GM12872 (cell line): ENCODE data around the gene IFI35.

Experiments
- TF ChIP-seq, protein P1 (sequence below): IDR thresholded peaks from 3 replicates; pipeline ENCODE4 v1.5.1; 2011; ENCODE audit warnings: low read depth, mild to moderate bottlenecking, low read length, moderate library complexity; ENCODE audit not compliant: insufficient read depth

The IFI35 gene

DNA sequence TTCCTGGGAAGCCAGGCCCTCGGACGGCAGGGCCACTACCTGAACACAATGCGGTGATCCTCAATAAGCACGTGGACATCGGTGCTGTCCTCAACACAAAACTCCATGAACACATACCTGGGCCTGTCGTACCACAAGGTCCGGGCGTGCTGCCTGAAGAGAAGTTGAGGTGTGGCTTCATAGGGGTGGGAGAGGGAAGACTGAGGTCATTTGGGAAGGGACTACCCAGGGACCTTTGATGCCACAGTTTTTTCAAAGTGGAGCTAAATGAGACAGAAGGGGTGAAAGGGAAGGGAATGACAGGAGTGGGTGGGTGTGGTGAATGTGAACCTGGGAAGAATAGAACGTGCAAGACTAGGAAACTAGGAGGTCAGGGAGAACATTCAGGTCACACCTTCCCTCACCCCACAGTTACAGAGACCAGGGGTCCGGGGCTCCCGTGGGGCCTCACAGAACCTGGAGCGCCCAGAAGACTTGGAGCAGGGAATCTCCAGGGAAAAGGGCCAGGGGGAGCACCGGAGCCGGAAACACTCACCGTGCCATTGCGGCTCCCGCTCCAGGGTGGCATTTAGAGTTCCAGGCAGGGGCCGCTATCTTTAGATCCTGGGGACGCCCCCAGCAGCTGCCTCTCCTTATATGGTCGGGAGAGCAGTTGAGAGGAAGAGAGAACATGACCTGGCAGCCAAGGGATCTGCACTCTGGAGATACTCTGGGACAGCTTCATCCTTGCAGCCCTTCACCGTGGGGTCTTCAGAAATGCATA, 26.9 kb upstream of the IFI35 start, which contains the start of gene PTGES3L:
TSS of gene PTGES3L (minus strand) at position 570 of the 763 bp plus-strand sequence. CDS start at position 543, 27 bp downstream.
- TF ChIP-seq, protein P1, sequence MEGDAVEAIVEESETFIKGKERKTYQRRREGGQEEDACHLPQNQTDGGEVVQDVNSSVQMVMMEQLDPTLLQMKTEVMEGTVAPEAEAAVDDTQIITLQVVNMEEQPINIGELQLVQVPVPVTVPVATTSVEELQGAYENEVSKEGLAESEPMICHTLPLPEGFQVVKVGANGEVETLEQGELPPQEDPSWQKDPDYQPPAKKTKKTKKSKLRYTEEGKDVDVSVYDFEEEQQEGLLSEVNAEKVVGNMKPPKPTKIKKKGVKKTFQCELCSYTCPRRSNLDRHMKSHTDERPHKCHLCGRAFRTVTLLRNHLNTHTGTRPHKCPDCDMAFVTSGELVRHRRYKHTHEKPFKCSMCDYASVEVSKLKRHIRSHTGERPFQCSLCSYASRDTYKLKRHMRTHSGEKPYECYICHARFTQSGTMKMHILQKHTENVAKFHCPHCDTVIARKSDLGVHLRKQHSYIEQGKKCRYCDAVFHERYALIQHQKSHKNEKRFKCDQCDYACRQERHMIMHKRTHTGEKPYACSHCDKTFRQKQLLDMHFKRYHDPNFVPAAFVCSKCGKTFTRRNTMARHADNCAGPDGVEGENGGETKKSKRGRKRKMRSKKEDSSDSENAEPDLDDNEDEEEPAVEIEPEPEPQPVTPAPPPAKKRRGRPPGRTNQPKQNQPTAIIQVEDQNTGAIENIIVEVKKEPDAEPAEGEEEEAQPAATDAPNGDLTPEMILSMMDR: no peak

DNA sequence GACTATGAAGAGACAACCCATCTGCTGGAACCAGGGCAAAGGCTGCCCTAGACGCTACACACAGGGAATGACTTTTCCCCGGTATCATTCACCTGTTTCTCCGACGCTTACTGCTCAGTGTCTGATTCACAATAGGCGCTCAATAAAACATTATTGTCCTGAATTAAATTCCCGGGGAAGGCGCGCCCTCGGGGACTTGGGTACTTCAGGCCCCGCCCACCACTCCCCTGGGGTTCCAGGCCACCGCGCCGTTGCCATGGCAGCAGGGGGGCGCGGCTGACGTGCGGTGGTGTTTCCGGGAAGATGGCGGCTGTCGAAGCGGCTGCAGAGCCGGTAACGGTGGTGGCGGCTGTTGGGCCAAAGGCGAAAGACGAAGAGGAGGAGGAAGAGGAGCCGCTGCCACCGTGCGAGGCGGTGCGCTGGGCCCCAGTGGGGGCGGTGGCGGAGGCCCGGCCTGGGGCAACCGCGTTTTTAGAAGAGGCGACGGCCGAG, 26.3 kb upstream of the IFI35 start, which contains the start of gene RUNDC1:
TSS of gene RUNDC1 (plus strand) at position 292 of the 492 bp plus-strand sequence. CDS start at position 304, 12 bp downstream.
- TF ChIP-seq, protein P1: no peak

DNA sequence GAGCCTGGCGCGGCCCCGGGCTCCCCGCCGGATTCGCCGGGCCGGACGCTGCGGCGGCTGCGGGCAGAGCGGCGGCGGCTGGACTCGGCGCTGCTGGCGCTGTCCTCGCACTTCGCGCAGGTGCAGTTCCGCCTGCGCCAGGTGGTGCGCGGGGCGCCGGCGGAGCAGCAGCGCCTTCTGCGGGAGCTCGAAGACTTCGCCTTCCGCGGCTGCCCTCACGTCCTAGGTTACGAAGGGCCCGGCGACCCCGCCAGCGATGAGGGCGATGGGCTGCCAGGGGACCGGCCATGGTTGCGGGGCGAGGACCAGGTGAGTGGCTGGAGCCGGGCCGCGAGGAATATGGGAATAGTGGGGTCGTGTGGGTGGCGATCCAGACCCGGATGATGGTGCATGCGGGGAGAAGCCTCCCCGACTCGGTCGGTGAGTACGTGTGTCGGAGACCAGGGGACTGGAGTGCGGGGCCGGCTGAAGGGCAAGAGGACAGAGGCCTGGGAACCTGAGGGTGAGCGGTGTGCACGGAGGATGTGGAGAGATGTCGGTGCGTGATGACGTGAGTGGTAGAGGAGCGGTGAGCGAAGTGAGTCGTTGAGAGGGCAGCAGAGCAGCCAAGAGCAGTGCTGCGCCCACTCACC, 25.7 kb upstream of the IFI35 start:
- TF ChIP-seq, protein P1: peak; percentile 27; the same call in 2 of the 3 replicates

DNA sequence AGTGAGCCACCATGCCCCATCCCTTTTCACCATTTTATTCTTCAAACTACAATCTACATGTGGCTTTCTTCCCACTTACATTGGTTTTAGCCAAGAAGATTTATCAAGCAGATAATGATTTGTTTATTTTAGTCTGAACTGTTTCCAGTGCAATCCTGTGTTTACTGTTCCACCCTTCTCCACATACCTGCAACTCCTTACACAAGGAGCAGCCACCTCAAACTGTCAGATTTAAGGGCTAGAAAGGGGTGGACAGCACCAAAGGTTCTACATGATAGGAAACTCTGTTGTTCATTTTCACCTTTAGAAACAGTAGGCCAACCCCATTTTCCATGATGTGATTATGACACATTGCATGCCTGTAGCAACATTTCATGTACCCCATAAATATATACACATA, 24.3 kb upstream of the IFI35 start:
- TF ChIP-seq, protein P1: no peak

DNA sequence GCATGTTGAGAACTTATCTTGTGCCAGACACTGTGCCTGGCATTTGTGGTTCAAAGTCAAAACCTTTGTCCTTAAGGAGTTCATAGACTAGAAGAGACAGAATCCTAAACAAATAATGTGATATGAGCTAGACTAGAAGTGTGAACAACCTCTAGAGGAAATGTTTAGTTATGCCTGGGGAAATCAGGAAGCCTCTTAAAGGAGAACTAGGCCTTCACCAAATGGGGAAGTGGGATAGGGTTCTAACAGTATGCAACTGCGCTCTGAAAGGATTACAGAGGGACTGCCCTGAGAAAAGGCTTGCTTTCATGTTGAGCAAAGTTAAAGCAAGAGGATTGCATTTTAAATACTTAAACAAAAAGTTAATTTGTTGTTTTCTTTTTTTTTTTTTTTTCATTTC, 21.4 kb upstream of the IFI35 start:
- TF ChIP-seq, protein P1: no peak

DNA sequence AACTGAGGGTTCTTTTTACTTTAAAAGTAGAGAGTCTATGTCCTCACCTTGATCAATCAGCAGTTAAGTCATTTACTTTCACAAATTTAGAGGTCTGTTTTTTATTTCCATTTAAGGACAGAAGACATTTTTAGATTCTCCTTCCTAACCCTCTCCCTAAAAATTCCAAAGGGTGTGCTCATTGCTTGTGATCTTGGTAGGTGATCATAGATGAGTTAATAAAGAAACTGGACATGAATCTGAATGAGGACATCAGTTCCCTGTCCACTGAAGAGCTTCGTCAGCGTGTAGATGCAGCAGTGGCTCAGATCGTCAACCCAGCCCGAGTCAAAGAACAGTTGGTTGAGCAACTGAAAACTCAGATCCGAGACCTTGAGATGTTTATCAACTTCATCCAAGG, 17.4 kb upstream of the IFI35 start:
- TF ChIP-seq, protein P1: no peak
